Measurements from ENCODE around the gene KIAA2012.
"Not testable (repeated sequence)": the region's sequence is repeated elsewhere in the genome, so short reads cannot be mapped to it uniquely, and the experiment has no call there.

KIAA2012 gene

GRCh38 chr2:202121532-202122162 is 48.6 kb downstream of the KIAA2012 start:
- DNase-seq: no peak

GRCh38 chr2:202122163-202122540 is 49.1 kb downstream of the KIAA2012 start:
- no peak for DNase-seq

GRCh38 chr2:202122980-202123720 is 50.1 kb downstream of the KIAA2012 start:
- no peak for DNase-seq

- no peak for DNase-seq
These were observed 51.2 kb downstream of the KIAA2012 start for GRCh38 chr2:202124286-202124685.

- no peak for DNase-seq
These were observed 54.8 kb downstream of the KIAA2012 start for GRCh38 chr2:202127687-202128331.

GRCh38 chr2:202129841-202130240 is 56.8 kb downstream of the KIAA2012 start:
- DNase-seq: no peak

GRCh38 chr2:202133200-202133908 is 60.3 kb downstream of the KIAA2012 start:
- DNase-seq: no peak

- DNase-seq: no peak
These were observed 60.8 kb downstream of the KIAA2012 start for GRCh38 chr2:202133909-202134265.

- no peak for DNase-seq
These were observed 62.2 kb downstream of the KIAA2012 start for GRCh38 chr2:202135091-202135874.

GRCh38 chr2:202136039-202136438 is 63.0 kb downstream of the KIAA2012 start:
- not testable (repeated sequence) for DNase-seq

GRCh38 chr2:202136526-202136925 is 63.5 kb downstream of the KIAA2012 start:
- DNase-seq: no peak

- DNase-seq: no peak
These were observed 67.6 kb downstream of the KIAA2012 start for GRCh38 chr2:202140522-202141252.

- no peak for DNase-seq
These were observed 68.4 kb downstream of the KIAA2012 start for GRCh38 chr2:202141329-202141947.

- DNase-seq: no peak
These were observed 69.5 kb downstream of the KIAA2012 start for GRCh38 chr2:202142540-202142939.

- no peak for DNase-seq
These were observed 74.7 kb downstream of the KIAA2012 start for GRCh38 chr2:202147775-202148174.

- no peak for DNase-seq
These were observed 75.6 kb downstream of the KIAA2012 start for GRCh38 chr2:202148515-202149154.

- DNase-seq: no peak
These were observed 76.2 kb downstream of the KIAA2012 start for GRCh38 chr2:202149155-202149762.

GRCh38 chr2:202149936-202150335 is 76.9 kb downstream of the KIAA2012 start:
- no peak for DNase-seq

GRCh38 chr2:202152104-202152715 is 79.2 kb downstream of the KIAA2012 start:
- no peak for DNase-seq

GRCh38 chr2:202154613-202155012 is 81.6 kb downstream of the KIAA2012 start:
- DNase-seq: no peak

All from activated naive CD4-positive, alpha-beta T cell treated with Interleukin-2 at 50 U/mL for 16 hours (primary cell).